ENCODE results near the gene UBTD1.
A peak's percentile ranks its signal among the peaks of the same experiment; 100 is the strongest.

The UBTD1 gene

GRCh38 chr10:97601268-97602215, 102.8 kb downstream of the UBTD1 start:
- no peak overlapping the region for H3K9ac ChIP-seq
- no peak overlapping the region for H3K4me3 ChIP-seq
- TF ChIP-seq Cebpa-rat (IDR thresholded peaks at IDR 0.05): no peak

DNA sequence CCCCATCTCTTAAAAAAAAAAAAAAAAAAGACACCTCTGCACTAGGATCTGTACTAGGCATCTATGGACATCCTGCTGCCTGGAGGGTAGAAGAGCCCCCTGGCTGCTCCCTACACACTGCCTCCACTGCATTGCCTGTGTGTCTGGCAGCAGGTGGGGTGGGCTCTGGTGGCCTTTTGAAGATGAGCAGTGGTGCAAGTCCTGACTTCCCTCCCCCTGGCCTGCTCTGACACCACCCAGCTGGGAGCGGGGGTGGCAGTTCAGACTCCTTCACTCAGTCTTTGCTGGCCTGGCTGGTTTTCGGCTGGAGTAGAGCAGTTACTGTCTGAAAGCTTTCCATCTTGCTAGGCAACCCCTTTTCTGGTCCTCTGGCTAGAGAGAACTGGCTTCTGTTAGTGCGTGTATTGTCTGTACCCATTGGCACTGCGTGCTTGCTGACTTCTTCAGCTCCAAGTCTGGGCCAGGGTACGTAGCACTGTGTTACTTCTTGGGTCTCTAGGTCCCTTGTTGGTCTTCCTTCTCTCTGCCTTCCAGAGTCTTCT, 108.4 kb downstream of the UBTD1 start:
- Histone ChIP-seq H4K20me1 (no peaks in the 10 kb centered on the region), H3K36me3 (no peaks in the 10 kb centered on the region), H3K4me2 (peak overlapping the region; percentile 59), H3K27me3 (no peaks in the 10 kb centered on the region), H3K4me1 (peaks cover 58% of the 10 kb centered on the region), H3K9me3 (no peaks in the 10 kb centered on the region), H3K9ac (no peak overlapping the region), H3K27ac (0 out of 2 replicates have a peak overlapping the region, but pooled peaks have one; percentile 26), H3K4me3 (no peak overlapping the region)
- TF ChIP-seq Cebpa-rat (IDR thresholded peaks at IDR 0.05): no peak

More at GRCh38 chr10:97601268-97602215, 102.8 kb downstream of the UBTD1 start:
- Histone ChIP-seq H3K36me3 (no peaks in the 10 kb centered on the region), H3K4me1 (peaks cover 9% of the 10 kb centered on the region), H3K27ac (no peak overlapping the region), H3K4me2 (no peak overlapping the region), H3K27me3 (no peaks in the 10 kb centered on the region), H4K20me1 (no peaks in the 10 kb centered on the region), H3K9me3 (no peaks in the 10 kb centered on the region)

DNA sequence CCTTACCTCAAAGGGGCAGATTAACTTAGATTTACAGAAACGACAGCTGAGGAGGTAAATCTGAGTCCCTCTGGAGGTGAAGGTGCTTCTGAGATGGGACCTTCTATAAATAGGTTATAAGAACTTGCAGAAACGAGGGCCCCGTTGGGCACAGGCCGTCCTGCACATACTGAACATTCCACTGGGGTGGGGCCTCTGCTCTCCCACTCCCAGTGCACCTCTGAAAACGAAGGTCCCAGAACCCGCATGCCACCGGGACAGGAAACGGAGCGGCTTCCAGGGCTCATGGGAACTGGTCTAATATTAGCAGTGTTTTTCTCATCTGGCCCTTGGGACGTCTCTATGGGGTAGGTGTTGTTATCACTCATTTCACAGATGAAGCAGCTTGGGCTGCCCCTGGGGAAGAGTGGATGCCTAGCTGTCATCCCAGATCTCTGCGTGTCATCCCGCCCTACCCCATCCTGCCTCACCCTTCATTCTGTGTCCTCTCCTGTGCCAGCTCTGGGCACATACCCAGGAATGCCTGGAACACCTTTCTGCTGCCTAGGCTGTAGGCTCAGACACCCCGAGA, 110.4 kb downstream of the UBTD1 start:
- Histone ChIP-seq H3K4me3 (no peak overlapping the region), H3K27me3 (no peaks in the 10 kb centered on the region), H3K4me2 (peak overlapping the region; percentile 79), H3K9me3 (no peaks in the 10 kb centered on the region), H3K4me1 (peaks cover 60% of the 10 kb centered on the region), H4K20me1 (no peaks in the 10 kb centered on the region), H3K9ac (no peak overlapping the region; the same call in 1 of the 2 replicates), H3K27ac (peak overlapping the region; percentile 8; the same call in 1 of the 2 replicates), H3K36me3 (no peaks in the 10 kb centered on the region)
- no peak for TF ChIP-seq Cebpa-rat (IDR thresholded peaks at IDR 0.05)

- H3K36me3 ChIP-seq: no peaks in the 10 kb centered on the region
- H4K20me1 ChIP-seq: no peaks in the 10 kb centered on the region
- no peak overlapping the region for H3K4me3 ChIP-seq
- H3K4me1 ChIP-seq: peaks cover 58% of the 10 kb centered on the region
- H3K27ac ChIP-seq: no peak overlapping the region
- H3K27me3 ChIP-seq: no peaks in the 10 kb centered on the region
- no peak for TF ChIP-seq Cebpa-rat (IDR thresholded peaks at IDR 0.05)
- H3K9me3 ChIP-seq: no peaks in the 10 kb centered on the region
- H3K4me2 ChIP-seq: peak overlapping the region; percentile 65
- H3K9ac ChIP-seq: 0 out of 2 replicates have a peak overlapping the region, but pooled peaks have one; percentile 26
Observed at GRCh38 chr10:97611473-97611872, 112.7 kb downstream of the UBTD1 start.

- H3K4me1 ChIP-seq: peaks cover 49% of the 10 kb centered on the region
- no peaks in the 10 kb centered on the region for H3K9me3 ChIP-seq
- no peaks in the 10 kb centered on the region for H3K27me3 ChIP-seq
- no peak overlapping the region for H3K27ac ChIP-seq
- no peak for TF ChIP-seq Cebpa-rat (IDR thresholded peaks at IDR 0.05)
- H3K4me3 ChIP-seq: no peak overlapping the region
- H3K9ac ChIP-seq: no peak overlapping the region
- no peaks in the 10 kb centered on the region for H4K20me1 ChIP-seq
- no peak overlapping the region for H3K4me2 ChIP-seq
- no peaks in the 10 kb centered on the region for H3K36me3 ChIP-seq
Observed at GRCh38 chr10:97612386-97612785, 113.7 kb downstream of the UBTD1 start.

- Histone ChIP-seq H3K4me3 (no peak overlapping the region), H3K36me3 (no peaks in the 10 kb centered on the region), H3K4me2 (no peak overlapping the region), H3K27ac (no peak overlapping the region), H3K4me1 (no peaks in the 10 kb centered on the region), H3K27me3 (no peaks in the 10 kb centered on the region), H4K20me1 (no peaks in the 10 kb centered on the region), H3K9me3 (no peaks in the 10 kb centered on the region), H3K9ac (no peak overlapping the region)
- TF ChIP-seq Cebpa-rat (IDR thresholded peaks at IDR 0.05): no peak
Observed at GRCh38 chr10:97618285-97618684, 119.6 kb downstream of the UBTD1 start.

GRCh38 chr10:97618733-97619132, 120.0 kb downstream of the UBTD1 start:
- Histone ChIP-seq H3K4me1 (no peaks in the 10 kb centered on the region), H3K4me2 (no peak overlapping the region), H3K9me3 (no peaks in the 10 kb centered on the region), H3K36me3 (no peaks in the 10 kb centered on the region), H3K27me3 (no peaks in the 10 kb centered on the region), H4K20me1 (no peaks in the 10 kb centered on the region), H3K4me3 (no peak overlapping the region), H3K27ac (no peak overlapping the region), H3K9ac (no peak overlapping the region)
- no peak for TF ChIP-seq Cebpa-rat (IDR thresholded peaks at IDR 0.05)
